Midbrain (tissue), 1 donor: Measurements from ENCODE around the gene RIMS1.
A peak's percentile ranks its signal among the peaks of the same experiment; 100 is the strongest.

ENCODE experiments used
- DNase-seq: peaks from one replicate; lab custom pipeline; 2025; lab: John Stamatoyannopoulos, UW

The RIMS1 gene

DNA sequence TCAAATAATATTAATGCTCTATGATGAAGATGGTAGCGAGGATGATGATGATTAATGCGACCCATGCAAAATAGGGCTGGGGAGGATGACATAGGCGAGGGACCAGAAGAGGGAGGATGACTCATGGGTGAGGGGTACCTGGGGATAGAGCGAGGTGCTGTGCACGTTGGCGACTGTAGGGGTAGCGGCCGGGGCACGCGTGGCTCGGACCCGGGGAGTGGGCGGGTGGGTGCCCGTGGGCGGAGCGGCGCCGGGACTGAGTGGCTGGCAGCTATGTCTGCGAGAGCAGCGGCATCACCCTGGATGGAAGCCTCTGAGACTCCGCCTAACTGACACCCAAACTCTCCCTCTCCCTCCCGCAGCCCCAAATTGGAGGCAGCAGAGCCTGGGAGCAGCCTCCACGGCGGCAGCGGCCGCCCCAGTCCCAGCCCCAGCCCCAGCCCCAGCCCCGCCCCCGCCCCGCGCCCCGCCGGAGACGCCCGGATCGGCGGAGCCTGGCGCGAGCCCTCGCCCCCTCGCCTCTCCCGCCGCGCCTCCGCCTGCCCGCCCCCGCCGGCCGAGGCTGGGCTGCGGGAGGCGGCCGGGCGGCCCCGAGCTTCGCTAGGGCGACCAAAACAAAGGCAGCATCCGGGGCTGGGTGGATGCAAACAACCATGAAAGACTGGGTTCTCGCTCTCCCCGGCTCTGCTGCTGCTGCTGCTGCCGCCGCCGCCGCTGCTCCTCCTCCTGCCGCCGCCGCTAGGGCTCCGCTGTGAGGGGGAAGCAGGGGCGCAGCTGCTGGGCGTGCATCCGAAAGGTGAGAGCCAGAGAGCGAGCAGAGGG, at the start of gene RIMS1:
RIMS1 (plus strand) TSS at position 367 of the 822 bp plus-strand sequence. CDS start 474 bp downstream, outside the sequence.
- DNase-seq = no peak

- no peak for DNase-seq
Measured at GRCh38 chr6:71851214-71851613, 35.1 kb upstream of the RIMS1 start.

- no peak for DNase-seq
Measured at GRCh38 chr6:71852948-71853347, 33.4 kb upstream of the RIMS1 start.

DNA sequence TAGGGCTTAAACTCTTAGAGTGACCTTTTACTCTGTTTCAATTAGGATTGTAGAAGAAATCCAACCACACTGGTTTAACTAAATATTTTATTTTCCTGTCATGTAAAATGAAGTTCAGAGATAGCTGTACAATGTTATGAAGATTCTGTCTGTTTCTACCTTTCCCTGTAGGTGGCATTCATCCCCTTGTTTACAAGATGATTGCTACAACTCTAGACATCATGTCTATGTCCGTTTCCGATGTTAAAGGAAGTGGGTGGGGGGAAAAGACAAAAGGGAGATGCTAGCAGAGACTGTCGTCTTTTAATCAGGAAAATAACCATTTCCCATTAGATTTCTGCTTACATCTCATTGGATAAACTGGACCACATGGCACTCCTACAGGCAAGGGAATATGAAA, 30.9 kb upstream of the RIMS1 start:
- DNase-seq = peak; percentile 0

GRCh38 chr6:71879016-71879415, 7.3 kb upstream of the RIMS1 start:
- DNase-seq = no peak

DNA sequence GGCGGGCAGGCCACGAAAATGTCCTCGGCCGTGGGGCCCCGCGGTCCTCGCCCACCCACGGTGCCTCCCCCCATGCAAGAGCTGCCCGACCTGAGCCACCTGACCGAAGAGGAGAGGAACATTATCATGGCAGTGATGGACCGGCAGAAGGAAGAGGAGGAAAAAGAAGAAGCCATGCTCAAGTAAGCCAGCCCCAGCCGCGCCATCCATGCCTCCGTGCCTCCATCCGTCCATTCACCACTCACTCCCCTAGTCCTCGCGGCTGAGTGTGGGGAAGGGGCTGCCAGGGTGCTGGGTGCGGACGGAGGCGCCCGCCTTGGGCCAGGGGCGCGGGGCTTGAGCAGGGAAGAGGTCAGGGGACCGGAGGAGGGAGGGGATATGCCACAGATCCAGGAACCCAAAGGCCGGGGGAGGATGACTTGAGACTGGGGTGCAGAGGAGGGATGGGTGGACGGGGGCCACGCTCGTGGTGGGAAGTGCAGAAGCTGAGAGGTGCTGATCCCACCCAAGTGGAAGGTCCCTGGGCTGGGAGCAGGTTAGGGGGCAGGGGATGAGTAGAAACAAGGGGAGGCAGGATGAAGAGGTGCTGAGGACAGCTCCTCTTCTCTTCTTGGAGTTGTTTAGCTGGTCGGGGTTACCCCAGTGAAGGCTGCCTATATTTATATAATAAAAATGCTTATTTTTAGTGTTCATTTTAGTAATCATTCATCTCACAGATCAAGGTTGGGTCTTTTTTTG, 825 bp downstream of the RIMS1 start:
- DNase-seq = no peak

- DNase-seq = no peak
Measured at GRCh38 chr6:71887744-71888230, 1.4 kb downstream of the RIMS1 start.

DNA sequence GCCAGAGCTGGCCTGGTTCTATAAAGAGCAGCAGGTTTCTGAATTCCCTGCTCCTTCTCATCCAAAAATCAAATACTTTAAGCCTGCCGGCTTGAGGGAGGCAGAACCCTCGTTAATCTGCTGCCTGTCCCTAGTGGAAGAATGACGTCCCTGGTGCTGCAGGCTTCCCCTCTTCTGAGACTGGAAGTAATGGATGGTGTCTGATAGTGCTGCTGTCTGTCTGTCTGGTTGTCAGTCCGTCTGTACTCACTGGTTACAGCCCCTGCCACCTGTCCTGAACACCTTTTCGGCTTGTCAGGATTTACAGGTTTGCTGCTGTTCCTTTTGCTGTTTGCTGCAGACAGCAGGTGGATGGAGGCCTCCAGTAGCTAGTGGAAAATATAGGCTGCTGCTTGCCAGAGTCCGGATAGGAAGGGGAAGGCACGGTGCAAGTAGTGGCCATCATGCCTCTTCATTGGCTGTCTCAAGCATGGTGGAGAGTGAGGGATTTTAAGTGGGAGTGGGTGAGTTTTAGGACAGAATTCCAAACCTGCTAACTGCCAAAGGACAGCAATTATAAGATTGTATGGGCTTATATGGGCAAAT, 2.5 kb downstream of the RIMS1 start:
- DNase-seq = no peak

DNA sequence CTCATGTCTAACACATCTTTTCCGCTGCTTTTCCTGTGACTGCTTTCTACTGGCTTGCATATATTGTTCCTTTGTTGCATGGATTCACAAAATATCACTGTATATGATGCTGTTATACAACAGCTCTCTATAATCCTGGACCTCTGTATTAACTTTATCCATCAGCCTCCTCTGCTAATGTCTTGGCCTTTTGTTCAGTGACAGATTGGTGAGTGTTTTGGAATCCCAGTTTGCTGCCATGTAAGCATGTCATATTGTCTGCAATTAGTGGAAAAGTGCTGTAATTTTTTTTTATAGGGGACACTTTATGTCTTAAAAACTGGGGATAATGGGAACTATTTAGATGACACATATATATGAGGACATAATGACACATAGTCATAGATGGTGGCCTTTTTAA, 3.0 kb downstream of the RIMS1 start:
- no peak for DNase-seq

- DNase-seq = no peak
Measured at GRCh38 chr6:71892641-71893040, 6.3 kb downstream of the RIMS1 start.

DNA sequence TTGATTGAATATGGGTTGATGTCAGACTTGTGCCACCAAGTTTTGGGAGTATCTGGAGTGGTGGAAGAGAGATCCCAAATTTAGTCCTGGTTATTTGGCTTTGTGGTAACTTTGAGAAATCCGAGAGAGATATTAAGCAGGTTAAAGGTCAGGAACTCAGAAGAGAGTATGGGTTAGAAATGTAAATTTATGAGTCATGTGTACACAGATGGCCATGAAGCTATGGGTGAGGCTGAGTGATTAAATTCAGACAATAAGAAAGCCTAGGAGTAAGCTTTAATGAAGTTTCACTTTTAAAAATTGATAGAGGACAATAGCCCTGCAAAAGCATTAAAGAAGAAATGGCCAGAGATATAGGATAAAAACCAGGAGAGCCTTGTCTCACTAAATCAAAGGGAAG, 14.3 kb downstream of the RIMS1 start:
- no peak for DNase-seq

- no peak for DNase-seq
Measured at GRCh38 chr6:71902261-71902660, 15.9 kb downstream of the RIMS1 start.

DNA sequence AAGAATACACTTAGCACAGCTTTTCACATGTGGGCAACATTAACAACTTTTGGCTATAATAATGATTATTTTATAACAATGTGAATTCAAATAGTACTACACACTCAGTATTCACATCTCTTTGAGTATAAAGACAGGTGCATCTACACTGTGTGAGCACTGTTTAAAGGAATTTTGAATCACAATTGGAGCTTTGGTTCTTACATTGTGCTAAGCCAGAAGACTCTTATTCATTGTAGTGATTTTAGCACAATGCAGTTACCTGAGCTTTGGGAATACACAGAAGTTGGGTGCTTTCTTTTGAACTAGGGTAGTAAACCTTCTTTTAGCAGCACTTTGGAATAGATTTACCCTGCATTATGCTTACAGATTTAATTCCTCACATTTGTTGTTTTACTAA, 20.5 kb downstream of the RIMS1 start:
- no peak for DNase-seq

- DNase-seq = no peak
Measured at GRCh38 chr6:71908162-71908765, 21.9 kb downstream of the RIMS1 start.

- no peak for DNase-seq
Measured at GRCh38 chr6:71913444-71914234, 27.3 kb downstream of the RIMS1 start.

GRCh38 chr6:71929047-71929446, 42.7 kb downstream of the RIMS1 start:
- DNase-seq = no peak

- no peak for DNase-seq
Measured at GRCh38 chr6:71933881-71934280, 47.5 kb downstream of the RIMS1 start.

DNA sequence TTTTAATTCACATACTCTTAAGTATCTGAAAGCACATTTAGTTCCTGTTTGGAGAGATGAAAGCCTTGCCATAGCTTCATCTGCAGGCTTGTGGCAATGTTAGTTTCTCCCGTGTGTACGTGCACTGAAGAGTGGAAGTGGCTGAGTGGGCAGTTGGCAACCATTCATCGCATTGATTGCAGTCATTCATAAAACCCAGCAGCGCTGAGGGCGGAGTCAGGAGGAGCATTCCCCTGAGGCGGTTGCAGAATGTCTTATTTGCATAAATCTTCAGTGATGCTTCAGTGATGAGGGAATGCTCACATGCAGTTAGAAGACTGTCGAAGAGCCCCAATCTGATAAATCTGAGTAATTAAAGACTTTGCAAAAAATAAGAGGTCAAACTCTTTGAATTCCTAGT, 79.1 kb downstream of the RIMS1 start:
- no peak for DNase-seq

- no peak for DNase-seq
Measured at GRCh38 chr6:71967436-71967835, 81.1 kb downstream of the RIMS1 start.

- no peak for DNase-seq
Measured at GRCh38 chr6:71977884-71978283, 91.5 kb downstream of the RIMS1 start.

GRCh38 chr6:71979911-71980310, 93.6 kb downstream of the RIMS1 start:
- DNase-seq = no peak

DNA sequence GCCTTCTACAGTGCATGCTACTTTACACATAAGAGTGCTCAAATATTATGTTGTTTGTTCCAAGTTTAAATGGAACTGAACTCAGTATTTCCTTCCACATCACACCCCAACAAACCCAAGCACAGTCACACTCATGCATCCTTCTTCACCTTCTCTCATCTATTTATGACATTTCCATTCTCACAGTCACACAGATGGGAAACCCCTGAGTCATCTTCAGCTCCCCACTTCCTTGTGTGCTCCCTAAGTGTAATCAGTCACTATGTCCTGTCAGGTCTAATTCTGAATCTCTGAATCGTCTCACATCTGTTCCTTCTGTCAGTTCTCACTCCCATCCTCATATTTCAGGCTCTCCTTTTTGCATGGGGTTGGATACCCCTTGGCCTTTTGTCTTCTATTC, 96.0 kb downstream of the RIMS1 start:
- DNase-seq = no peak
